K562 (cell line): Measurements from ENCODE around the gene TRIM33. TPM values are rescaled to one million over a fixed set of nuclear protein-coding genes. Genes with fewer than 3 reads are reported as not detected.

ENCODE experiments used
- CBX1 ChIP-seq: sonication (generic); IDR thresholded peaks from 2 replicates; pipeline ENCODE4 v1.6.1; 2016; ENCODE audit warnings: antibody characterized with exemption, low read depth, mild to moderate bottlenecking
- DDX20 ChIP-seq: fragments of 450-650 bp; IDR thresholded peaks from 2 replicates; pipeline ENCODE4 v1.6.1; 2016; ENCODE audit warnings: missing genetic modification characterization, low read depth, mild to moderate bottlenecking, missing compliant biosample characterization, moderate library complexity
- ELF2 ChIP-seq: fragments of 250-450 bp; sonication (Bioruptor Pico); IDR thresholded peaks from 2 replicates; pipeline ENCODE4 v1.5.0; 2021; ENCODE audit warnings: mild to moderate bottlenecking
- GTF2A2 ChIP-seq: IDR thresholded peaks from 2 replicates; pipeline ENCODE4 v1.6.1; 2016; ENCODE audit warnings: mild to moderate bottlenecking, missing genetic modification characterization, missing compliant biosample characterization
- LEF1 ChIP-seq: fragments of 450-650 bp; IDR thresholded peaks from 2 replicates; pipeline ENCODE4 v1.6.1; 2016; ENCODE audit warnings: mild to moderate bottlenecking
- MTA1 ChIP-seq: fragments of 450-650 bp; IDR thresholded peaks from 2 replicates; pipeline ENCODE4 v1.6.1; 2017; ENCODE audit warnings: borderline replicate concordance
- NONO ChIP-seq, 2 experiments: fragments of 200-400 bp in 1 of 2; fragments of 450-650 bp in 1 of 2; formaldehyde crosslinking in 1 of 2; IDR thresholded peaks; 2 replicates each; pipeline ENCODE4 v1.6.1; 2017; ENCODE audit warnings: low read depth in 2 of 2, mild to moderate bottlenecking in 2 of 2, moderate library complexity in 2 of 2, low read length in 1 of 2
- NRF1 ChIP-seq, 2 experiments: fragments of 450-650 bp; IDR thresholded peaks in 1 of 2; conservative IDR thresholded peaks in 1 of 2; 2 replicates each; pipeline ENCODE4 v1.6.1; 2014; ENCODE audit warnings: mild to moderate bottlenecking in 2 of 2
- POLR2AphosphoS5 ChIP-seq: IDR thresholded peaks from 2 replicates; pipeline ENCODE4 v1.6.1; 2011; ENCODE audit warnings: mild to moderate bottlenecking, low read depth, low read length, moderate library complexity; ENCODE audit not compliant: control insufficient read depth, insufficient read depth
- SETDB1 ChIP-seq: IDR thresholded peaks from one replicate; pipeline ENCODE4 v1.6.1; 2012; ENCODE audit warnings: low read length, control low read depth, inconsistent platforms
- ZFX ChIP-seq: sonication (generic); formaldehyde crosslinking; IDR thresholded peaks from 2 replicates; pipeline ENCODE4 v1.8.0; 2022; ENCODE audit warnings: mild to moderate bottlenecking, missing genetic modification reagents, moderate library complexity
- ZNF174 ChIP-seq: fragments of 250-450 bp; sonication (Bioruptor Pico); IDR thresholded peaks from 2 replicates; pipeline ENCODE4 v1.4.0; 2020; ENCODE audit warnings: mild to moderate bottlenecking
- ZNF24 ChIP-seq: fragments of 450-650 bp; IDR thresholded peaks from 2 replicates; pipeline ENCODE4 v1.6.1; 2016
- ZNF707 ChIP-seq: fragments of 250-450 bp; sonication (Bioruptor Pico); conservative IDR thresholded peaks from 2 replicates; pipeline ENCODE4 v1.8.0; 2022; ENCODE audit warnings: inconsistent platforms, mild to moderate bottlenecking, moderate library complexity
- polyA plus RNA-seq, 8 experiments: library from polyadenylated mRNA; depleted of rRNA in 4 of 8; stranded (reverse) in 5 of 8; unstranded in 3 of 8; fragments of >200 nt; fragmentation: Nextera tagmentation in 2 of 8; fragmentation: Illumina TruSeq in 1 of 8; extraction: Ambion mirVana in 2 of 8; extraction: Trizol in 1 of 8; gene quantifications; 2 replicates each; pipeline versions ENCODE4 v1.2.1 to v1.2.3, GENCODE V29; 2011 to 2014; ENCODE audit warnings: inconsistent platforms in 1 of 8, missing spikeins in 1 of 8
- total RNA-seq, 7 experiments: library from RNA; depleted of rRNA in 6 of 7; stranded (reverse); fragments of >200 nt in 6 of 7; fragmentation: Illumina TruSeq in 2 of 7; extraction: Trizol in 2 of 7; gene quantifications; 2 replicates each; pipeline versions ENCODE4 v1.2.1 to v1.2.3, GENCODE V29; 2011 to 2021; ENCODE audit warnings: low replicate concordance in 1 of 7
- TF ChIP-seq, protein P1 (sequence below), 2 experiments: fragments of 450-650 bp; conservative IDR thresholded peaks; 2 replicates each; pipeline ENCODE4 v1.6.1; 2017; ENCODE audit warnings: mild to moderate bottlenecking in 2 of 2, moderate library complexity in 2 of 2
- TF ChIP-seq, protein P2 (sequence below): fragments of 450-650 bp; formaldehyde crosslinking; IDR thresholded peaks from 2 replicates; pipeline ENCODE4 v1.4.0; 2020; ENCODE audit warnings: mild to moderate bottlenecking
- TF ChIP-seq, protein P3 (sequence below): sonication (generic); formaldehyde crosslinking; IDR thresholded peaks from 2 replicates; pipeline ENCODE4 v1.8.0; 2022; ENCODE audit warnings: missing genetic modification reagents, mild to moderate bottlenecking, moderate library complexity, borderline replicate concordance
- TF ChIP-seq, protein P4 (sequence below): fragments of 450-650 bp; IDR thresholded peaks from 2 replicates; pipeline ENCODE4 v1.6.1; 2014; ENCODE audit warnings: low read depth, mild to moderate bottlenecking, moderate library complexity, borderline replicate concordance
- TF ChIP-seq, protein P5 (sequence below): sonication (generic); formaldehyde crosslinking; IDR thresholded peaks from 2 replicates; pipeline ENCODE4 v1.8.0; 2022; ENCODE audit warnings: mild to moderate bottlenecking, missing genetic modification reagents
- TF ChIP-seq, protein P6 (sequence below): fragments of 250-450 bp; sonication (Bioruptor Pico); IDR thresholded peaks from 2 replicates; pipeline ENCODE4 v1.8.0; 2021; ENCODE audit warnings: moderate library complexity, mild to moderate bottlenecking, inconsistent platforms

TRIM33 gene
- total and polyA plus RNA-seq, 9 of the 15 experiments (the other 6 are each of a cell fraction or from before 2014, with no cell fraction given) = 9.3 to 58.4 (median 40.2) TPM

DNA sequence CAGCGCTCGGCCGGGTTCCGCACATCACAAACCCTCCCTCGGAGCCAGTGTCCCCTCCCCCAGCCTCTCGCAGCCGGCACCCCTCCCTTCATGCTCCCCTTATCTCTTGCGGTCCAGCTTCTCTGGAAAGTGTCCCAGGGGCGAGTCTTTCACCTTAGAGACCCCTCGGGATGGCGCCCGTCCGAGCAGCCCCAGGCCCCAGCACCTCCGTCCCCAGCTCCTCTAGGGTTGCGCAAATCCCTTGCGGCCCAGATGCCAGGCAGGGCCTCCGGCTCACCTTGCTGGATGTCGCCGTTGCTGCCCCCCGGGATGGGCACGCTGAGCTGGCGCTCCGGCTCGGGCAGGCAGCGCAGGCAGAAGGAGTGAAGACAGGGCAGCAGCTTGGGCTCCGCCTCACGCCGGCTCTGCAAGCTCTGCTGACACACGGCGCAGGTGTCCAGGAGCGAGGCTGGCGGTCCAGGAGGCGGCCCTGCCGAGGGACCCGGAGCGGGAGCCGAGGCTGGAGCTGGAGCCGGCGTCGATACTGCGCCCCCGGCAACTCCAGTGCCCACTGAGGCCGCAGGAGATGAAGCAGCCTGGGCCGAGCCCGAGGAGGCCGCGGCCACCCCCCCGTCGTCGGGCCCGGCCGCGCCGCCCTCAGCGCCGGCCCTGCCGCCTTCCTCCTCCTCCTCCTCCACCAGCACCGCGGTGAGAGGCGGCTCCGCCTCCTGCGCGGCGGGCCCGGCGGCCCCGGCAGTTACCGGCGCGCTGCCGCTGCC, 550 bp downstream of the TRIM33 start (continued):
- TF ChIP-seq, protein P1, sequence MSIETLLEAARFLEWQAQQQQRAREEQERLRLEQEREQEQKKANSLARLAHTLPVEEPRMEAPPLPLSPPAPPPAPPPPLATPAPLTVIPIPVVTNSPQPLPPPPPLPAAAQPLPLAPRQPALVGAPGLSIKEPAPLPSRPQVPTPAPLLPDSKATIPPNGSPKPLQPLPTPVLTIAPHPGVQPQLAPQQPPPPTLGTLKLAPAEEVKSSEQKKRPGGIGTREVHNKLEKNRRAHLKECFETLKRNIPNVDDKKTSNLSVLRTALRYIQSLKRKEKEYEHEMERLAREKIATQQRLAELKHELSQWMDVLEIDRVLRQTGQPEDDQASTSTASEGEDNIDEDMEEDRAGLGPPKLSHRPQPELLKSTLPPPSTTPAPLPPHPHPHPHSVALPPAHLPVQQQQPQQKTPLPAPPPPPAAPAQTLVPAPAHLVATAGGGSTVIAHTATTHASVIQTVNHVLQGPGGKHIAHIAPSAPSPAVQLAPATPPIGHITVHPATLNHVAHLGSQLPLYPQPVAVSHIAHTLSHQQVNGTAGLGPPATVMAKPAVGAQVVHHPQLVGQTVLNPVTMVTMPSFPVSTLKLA (conservative IDR thresholded peaks at IDR 0.05) = peak in 1 of 2 experiments; percentile 55; a peak in 1 of 4 replicates
- TF ChIP-seq ZNF707 (CRISPR knock-in tag) = no peak
- TF ChIP-seq ZNF174 (CRISPR knock-in tag) = no peak
- peak; percentile 36 to 87; a peak in 3 of 4 replicates for TF ChIP-seq NONO (IDR thresholded peaks at IDR 0.05; ENCODE audit: low read depth in 2 of 2, low read length in 1 of 2)
- TF ChIP-seq GTF2A2 (tag) = no peak
- TF ChIP-seq SETDB1 = no peak
- TF ChIP-seq, protein P2, sequence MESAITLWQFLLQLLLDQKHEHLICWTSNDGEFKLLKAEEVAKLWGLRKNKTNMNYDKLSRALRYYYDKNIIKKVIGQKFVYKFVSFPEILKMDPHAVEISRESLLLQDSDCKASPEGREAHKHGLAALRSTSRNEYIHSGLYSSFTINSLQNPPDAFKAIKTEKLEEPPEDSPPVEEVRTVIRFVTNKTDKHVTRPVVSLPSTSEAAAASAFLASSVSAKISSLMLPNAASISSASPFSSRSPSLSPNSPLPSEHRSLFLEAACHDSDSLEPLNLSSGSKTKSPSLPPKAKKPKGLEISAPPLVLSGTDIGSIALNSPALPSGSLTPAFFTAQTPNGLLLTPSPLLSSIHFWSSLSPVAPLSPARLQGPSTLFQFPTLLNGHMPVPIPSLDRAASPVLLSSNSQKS = no peak
- TF ChIP-seq ZFX (CRISPR knock-in tag) = peak; percentile 74
- peak; percentile 55; the same call in 1 of the 2 replicates for TF ChIP-seq CBX1
- peak; percentile 63; the same call in 1 of the 2 replicates for TF ChIP-seq LEF1
- TF ChIP-seq, protein P3, sequence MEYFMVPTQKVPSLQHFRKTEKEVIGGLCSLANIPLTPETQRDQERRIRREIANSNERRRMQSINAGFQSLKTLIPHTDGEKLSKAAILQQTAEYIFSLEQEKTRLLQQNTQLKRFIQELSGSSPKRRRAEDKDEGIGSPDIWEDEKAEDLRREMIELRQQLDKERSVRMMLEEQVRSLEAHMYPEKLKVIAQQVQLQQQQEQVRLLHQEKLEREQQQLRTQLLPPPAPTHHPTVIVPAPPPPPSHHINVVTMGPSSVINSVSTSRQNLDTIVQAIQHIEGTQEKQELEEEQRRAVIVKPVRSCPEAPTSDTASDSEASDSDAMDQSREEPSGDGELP (CRISPR knock-in tag) = peak; percentile 48; the same call in 1 of the 2 replicates
- peak; percentile 52; the same call in 1 of the 2 replicates for TF ChIP-seq POLR2AphosphoS5
- no peak for TF ChIP-seq DDX20 (tag)
- TF ChIP-seq, protein P4, sequence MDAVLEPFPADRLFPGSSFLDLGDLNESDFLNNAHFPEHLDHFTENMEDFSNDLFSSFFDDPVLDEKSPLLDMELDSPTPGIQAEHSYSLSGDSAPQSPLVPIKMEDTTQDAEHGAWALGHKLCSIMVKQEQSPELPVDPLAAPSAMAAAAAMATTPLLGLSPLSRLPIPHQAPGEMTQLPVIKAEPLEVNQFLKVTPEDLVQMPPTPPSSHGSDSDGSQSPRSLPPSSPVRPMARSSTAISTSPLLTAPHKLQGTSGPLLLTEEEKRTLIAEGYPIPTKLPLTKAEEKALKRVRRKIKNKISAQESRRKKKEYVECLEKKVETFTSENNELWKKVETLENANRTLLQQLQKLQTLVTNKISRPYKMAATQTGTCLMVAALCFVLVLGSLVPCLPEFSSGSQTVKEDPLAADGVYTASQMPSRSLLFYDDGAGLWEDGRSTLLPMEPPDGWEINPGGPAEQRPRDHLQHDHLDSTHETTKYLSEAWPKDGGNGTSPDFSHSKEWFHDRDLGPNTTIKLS = no peak
- TF ChIP-seq, protein P5, sequence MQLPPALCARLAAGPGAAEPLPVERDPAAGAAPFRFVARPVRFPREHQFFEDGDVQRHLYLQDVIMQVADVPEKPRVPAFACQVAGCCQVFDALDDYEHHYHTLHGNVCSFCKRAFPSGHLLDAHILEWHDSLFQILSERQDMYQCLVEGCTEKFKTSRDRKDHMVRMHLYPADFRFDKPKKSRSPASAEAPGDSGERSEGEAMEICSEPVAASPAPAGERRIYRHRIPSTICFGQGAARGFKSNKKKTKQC (CRISPR knock-in tag) = no peak
- TF ChIP-seq, protein P6, sequence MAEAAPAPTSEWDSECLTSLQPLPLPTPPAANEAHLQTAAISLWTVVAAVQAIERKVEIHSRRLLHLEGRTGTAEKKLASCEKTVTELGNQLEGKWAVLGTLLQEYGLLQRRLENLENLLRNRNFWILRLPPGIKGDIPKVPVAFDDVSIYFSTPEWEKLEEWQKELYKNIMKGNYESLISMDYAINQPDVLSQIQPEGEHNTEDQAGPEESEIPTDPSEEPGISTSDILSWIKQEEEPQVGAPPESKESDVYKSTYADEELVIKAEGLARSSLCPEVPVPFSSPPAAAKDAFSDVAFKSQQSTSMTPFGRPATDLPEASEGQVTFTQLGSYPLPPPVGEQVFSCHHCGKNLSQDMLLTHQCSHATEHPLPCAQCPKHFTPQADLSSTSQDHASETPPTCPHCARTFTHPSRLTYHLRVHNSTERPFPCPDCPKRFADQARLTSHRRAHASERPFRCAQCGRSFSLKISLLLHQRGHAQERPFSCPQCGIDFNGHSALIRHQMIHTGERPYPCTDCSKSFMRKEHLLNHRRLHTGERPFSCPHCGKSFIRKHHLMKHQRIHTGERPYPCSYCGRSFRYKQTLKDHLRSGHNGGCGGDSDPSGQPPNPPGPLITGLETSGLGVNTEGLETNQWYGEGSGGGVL = no peak
- TF ChIP-seq ELF2 (CRISPR knock-in tag) = 0 out of 2 replicates have a peak, but pooled peaks have one; percentile 29
- no peak for TF ChIP-seq ZNF24
- TF ChIP-seq MTA1 = peak; percentile 43; the same call in 1 of the 2 replicates
- TF ChIP-seq NRF1 (conservative IDR thresholded peaks at IDR 0.05 in 1 of 2, IDR thresholded peaks at IDR 0.05 in 1 of 2) = peak in 1 of 2 experiments; percentile 26; a peak in 2 of 4 replicates
